Left cardiac atrium (tissue), 4 donors: ENCODE measurements around the gene GATA2. TPM values are rescaled to one million over a fixed set of nuclear protein-coding genes. Genes with fewer than 3 reads are reported as not detected.
A peak's percentile ranks its signal among the peaks of the same experiment; 100 is the strongest.

Source experiments
- ATAC-seq, 2 donors: fragments of 200-7000 bp; cut with Tn5 transposase; one replicate each; pipeline ENCODE4 v1.9.1; 2020; ENCODE audit warnings: mild to moderate bottlenecking in 2 of 2, moderate library complexity in 2 of 2
- DNase-seq: peaks from one replicate; pipeline ENCODE4 v3.0.0-alpha.2; 2020
- intact Hi-C, 2 donors: fragments of 100-400 bp; cut with DNase I; formaldehyde crosslinking; loops; one replicate each; pipeline versions ENCODE4 v1.14.1 to v1.15.1; 2022 to 2023
- total RNA-seq, 2 donors: library from RNA; stranded (reverse); fragmentation: NEBNext Ultra II Directional; extraction: Animal tissue kit (Norgen Biotek cat#: 25700); gene quantifications; one replicate each; pipeline ENCODE4 v1.2.1, GENCODE V29; 2021
- donor health status: DM: no; HTN: yes; CAD: no.
- donor health status: DM: no; HTN: yes; CAD: no; lungs with severe emphysema.
- donor health status: DM: yes; HTN: yes; CAD: no.
- donor health status: Dilated cardiomyopathy.

The GATA2 gene
- total RNA-seq, 2 donors from 2014 or later = 8.9 to 23.8 TPM

- intact Hi-C loops = loop anchor here in 1 of 2 donors (5.0 to 10.0 kb wide), 2 partner anchors 186 to 319 kb away; no protein-coding TSS in a partner anchor
- DNase-seq (no peak), ATAC-seq (no peak)
Observed at GRCh38 chr3:128490915-128491690, 1.9 kb downstream of the GATA2 start.

GRCh38 chr3:128490650-128490914 is 2.4 kb downstream of the GATA2 start:
- ATAC-seq (no peak), DNase-seq (no peak)
- intact Hi-C loops = loop anchor here in 1 of 2 donors (5.0 to 10.0 kb wide), 2 partner anchors 186 to 318 kb away; no protein-coding TSS in a partner anchor

- DNase-seq = peak; percentile 30
- intact Hi-C loops = loop anchor here in 1 of 2 donors (5.0 to 10.0 kb wide), 2 partner anchors 185 to 318 kb away; no protein-coding TSS in a partner anchor
- no peak for ATAC-seq
Observed at GRCh38 chr3:128489927-128490649, 2.9 kb downstream of the GATA2 start.

- intact Hi-C loops = no loop called here
- no peak for DNase-seq
- no peak for ATAC-seq
Observed at GRCh38 chr3:128489674-128489926, 3.4 kb downstream of the GATA2 start.

- ATAC-seq (peak; percentile 7 to 19), DNase-seq (peak; percentile 80)
- intact Hi-C loops = no loop called here
Observed at GRCh38 chr3:128488991-128489673, 3.9 kb downstream of the GATA2 start.

- intact Hi-C loops = no loop called here
- ATAC-seq (no peak), DNase-seq (no peak)
Observed at GRCh38 chr3:128488636-128488990, 4.4 kb downstream of the GATA2 start.

GRCh38 chr3:128487813-128488635 is 5.0 kb downstream of the GATA2 start:
- ATAC-seq (peak; percentile 77 to 85), DNase-seq (peak; percentile 94)
- intact Hi-C loops = no loop called here

- intact Hi-C loops = no loop called here
- DNase-seq (no peak), ATAC-seq (peak in 1 of 2 donors; percentile 1)
Observed at GRCh38 chr3:128487538-128487812, 5.5 kb downstream of the GATA2 start.

GRCh38 chr3:128486681-128487537 is 6.1 kb downstream of the GATA2 start:
- DNase-seq = peak; percentile 43
- intact Hi-C loops = no loop called here
- ATAC-seq = peak in 1 of 2 donors; percentile 8

GRCh38 chr3:128486205-128486628 is 6.8 kb downstream of the GATA2 start:
- intact Hi-C loops = no loop called here
- ATAC-seq (no peak), DNase-seq (peak; percentile 21)

GRCh38 chr3:128485282-128486204 is 7.5 kb downstream of the GATA2 start:
- no peak for ATAC-seq
- intact Hi-C loops = no loop called here

GRCh38 chr3:128484404-128485281 is 8.4 kb downstream of the GATA2 start:
- intact Hi-C loops = no loop called here
- DNase-seq = peak; percentile 36
- no peak for ATAC-seq

More at GRCh38 chr3:128485282-128486204, 7.5 kb downstream of the GATA2 start:
- DNase-seq = peak; percentile 17

GRCh38 chr3:128483657-128484403 is 9.2 kb downstream of the GATA2 start:
- intact Hi-C loops = no loop called here
- DNase-seq = peak; percentile 22

GRCh38 chr3:128482666-128483656 is 10.0 kb downstream of the GATA2 start:
- DNase-seq = peak; percentile 68
- peak; percentile 3 to 36 for ATAC-seq
- intact Hi-C loops = no loop called here

More at GRCh38 chr3:128483657-128484403, 9.2 kb downstream of the GATA2 start:
- no peak for ATAC-seq

- DNase-seq (no peak), ATAC-seq (no peak)
- intact Hi-C loops = no loop called here
Observed at GRCh38 chr3:128482175-128482574, 10.8 kb downstream of the GATA2 start.
